Effector CD8-positive, alpha-beta T cell (primary cell): ENCODE measurements around the gene ZNF3.

Source experiments
- DNase-seq: peaks from one replicate; lab custom pipeline; 2025; lab: John Stamatoyannopoulos, UW

The ZNF3 gene

GRCh38 chr7:100053215-100053614 is 28.3 kb downstream of the ZNF3 start:
- no peak for DNase-seq

GRCh38 chr7:100051611-100052010 is 29.9 kb downstream of the ZNF3 start:
- DNase-seq: no peak

DNA sequence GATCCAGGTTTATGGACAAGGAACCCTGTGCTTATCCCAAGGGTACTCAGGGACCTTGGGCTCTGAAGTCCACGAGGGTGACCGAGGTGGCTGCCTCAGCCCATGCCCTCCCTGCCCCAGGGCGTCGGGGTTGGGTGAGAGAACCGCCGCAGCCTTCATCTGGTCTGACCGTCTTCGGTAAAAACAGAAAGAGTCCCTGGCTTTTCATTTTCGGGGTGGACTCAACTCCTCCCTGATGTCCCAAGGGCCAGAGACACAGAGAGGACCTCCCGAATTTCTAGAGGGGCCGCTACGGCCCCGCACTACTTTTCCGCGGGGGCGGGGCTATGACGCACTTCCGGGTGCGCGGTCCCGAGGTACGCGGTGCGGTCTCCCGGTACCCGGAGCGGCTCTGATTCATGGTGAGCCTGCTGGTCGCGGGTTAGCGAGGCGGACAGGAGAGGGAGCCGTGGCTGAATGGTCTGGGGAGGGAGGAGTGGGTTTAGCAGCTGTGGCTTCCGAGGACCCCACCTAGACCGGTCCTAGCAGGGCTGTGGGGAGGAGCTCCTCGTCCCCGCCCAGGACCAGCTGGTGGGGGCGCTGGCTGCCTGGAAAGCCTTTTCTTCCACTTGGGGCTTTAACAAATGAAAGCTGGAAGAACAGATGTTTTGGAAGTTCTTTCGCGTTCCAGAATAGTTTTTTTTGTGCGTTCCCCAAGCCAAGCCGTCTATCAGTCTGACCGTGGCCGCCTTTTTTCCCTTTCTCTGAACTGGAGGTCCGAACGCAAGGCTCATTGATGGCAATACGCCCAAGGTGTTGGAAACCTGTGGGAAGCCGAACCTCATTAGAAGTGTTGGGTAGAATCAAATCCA is 31.9 kb downstream of the ZNF3 start, which contains the start of gene ZSCAN21:
ZSCAN21 (plus strand) TSS at position 334 of the 851 bp plus-strand sequence. CDS start 7,233 bp downstream, outside the sequence.
- peak; percentile 66 for DNase-seq

DNA sequence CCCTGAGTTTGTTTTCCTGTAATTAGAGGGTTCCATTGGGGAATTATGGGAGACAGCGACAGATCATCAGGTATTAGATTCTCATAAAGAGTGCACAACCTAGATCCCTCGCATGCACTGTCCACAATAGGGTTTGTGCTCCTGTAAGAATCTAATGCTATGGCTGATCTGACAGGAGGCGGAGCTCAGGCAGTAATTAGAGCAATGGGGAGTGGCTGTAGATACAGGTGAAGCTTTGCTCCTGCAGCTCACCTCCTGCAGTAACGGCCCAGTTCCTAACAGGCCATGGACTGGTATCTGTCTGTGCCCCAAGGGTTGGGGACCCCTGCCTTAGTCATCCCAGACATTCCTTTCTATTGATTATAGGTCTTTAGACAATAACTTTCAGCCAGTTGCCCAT is 32.8 kb downstream of the ZNF3 start:
- no peak for DNase-seq

- no peak for DNase-seq
Measured at GRCh38 chr7:100044718-100045117, 36.8 kb downstream of the ZNF3 start.

GRCh38 chr7:100040575-100040974 is 40.9 kb downstream of the ZNF3 start:
- no peak for DNase-seq

DNA sequence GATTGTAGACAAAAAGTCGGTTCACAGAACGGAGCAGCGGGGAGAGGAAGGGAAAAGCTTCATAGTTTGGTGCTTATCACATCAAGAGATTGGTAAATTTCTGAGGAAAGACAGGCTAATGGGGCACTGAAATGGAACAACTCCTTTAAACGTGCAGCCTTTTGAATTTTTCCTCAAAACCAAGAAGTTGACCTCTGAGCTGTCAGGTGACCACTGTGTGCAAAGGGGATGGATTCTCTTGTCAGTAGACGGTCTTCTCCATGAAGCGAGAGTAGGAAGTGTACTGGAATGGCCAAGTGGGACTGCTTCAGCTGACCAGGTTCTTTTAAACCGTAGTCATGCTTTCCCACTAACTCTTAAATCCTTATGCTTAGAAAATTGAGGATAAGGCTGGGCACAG is 43.2 kb downstream of the ZNF3 start:
- DNase-seq: no peak

DNA sequence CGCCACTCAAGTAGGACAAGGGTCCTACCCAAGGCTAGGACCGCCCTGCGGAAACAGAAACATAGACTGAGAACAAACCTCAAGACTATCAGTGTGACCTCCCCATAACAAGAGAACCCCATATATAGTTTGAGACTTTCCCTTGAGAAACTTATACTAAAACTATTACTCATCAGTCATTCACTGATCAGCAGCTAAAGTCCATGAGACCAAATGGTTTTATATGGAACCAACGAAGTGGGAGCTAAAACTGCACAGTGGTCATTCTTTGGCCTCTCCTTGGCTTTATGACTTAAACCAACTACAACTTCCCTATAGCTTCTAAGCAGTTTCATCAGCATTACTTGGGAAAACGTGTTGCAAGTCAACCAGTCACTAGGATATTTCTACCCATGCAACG is 45.6 kb downstream of the ZNF3 start:
- no peak for DNase-seq

- no peak for DNase-seq
Measured at GRCh38 chr7:100034871-100035510, 46.5 kb downstream of the ZNF3 start.

GRCh38 chr7:100033526-100033925 is 48.0 kb downstream of the ZNF3 start:
- no peak for DNase-seq

DNA sequence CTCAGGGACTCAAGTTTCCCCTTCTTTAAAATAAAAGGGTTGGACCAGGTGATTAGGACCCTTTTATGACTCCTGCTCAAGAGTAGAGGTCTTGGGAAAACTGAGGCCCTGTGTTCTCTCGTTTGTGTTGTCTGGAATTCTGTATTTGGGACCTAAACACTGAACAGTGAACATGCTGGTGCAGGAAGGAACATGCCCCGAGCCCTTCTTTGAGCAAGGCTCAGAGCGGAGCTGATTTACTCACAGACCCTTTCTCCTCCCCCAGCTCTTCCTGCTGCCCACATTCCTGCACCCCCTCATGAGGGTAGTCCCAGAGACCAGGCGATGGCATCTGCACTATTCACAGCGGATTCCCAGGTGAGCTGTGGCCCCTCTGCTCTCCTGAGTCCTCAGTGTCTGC is 51.9 kb downstream of the ZNF3 start:
- DNase-seq: no peak

DNA sequence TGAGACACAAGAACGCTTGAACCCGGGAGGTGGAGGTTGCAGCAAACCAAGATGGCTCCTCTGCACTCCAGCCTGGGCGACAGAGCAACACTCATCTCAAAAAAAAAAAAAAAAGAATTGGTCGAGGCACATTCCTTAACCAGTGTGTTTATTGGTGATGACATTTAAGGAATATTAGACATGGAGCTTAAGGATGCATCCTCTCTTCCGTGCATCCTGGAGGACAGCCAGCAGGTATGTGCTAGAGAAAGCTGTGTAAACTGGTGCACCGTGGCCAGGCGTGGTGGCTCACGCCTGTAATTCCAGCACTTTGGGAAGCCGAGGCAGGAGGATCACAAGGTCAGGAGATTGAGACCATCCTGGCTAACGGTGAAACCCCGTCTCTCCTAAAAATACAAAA is 54.3 kb downstream of the ZNF3 start:
- DNase-seq: no peak

GRCh38 chr7:100024020-100024619 is 57.4 kb downstream of the ZNF3 start:
- no peak for DNase-seq

DNA sequence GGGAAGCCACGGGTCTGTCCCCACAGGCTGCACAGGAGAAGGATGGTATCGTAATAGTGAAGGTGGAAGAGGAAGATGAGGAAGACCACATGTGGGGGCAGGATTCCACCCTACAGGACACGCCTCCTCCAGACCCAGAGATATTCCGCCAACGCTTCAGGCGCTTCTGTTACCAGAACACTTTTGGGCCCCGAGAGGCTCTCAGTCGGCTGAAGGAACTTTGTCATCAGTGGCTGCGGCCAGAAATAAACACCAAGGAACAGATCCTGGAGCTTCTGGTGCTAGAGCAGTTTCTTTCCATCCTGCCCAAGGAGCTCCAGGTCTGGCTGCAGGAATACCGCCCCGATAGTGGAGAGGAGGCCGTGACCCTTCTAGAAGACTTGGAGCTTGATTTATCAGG is 58.0 kb downstream of the ZNF3 start:
- DNase-seq: no peak

DNA sequence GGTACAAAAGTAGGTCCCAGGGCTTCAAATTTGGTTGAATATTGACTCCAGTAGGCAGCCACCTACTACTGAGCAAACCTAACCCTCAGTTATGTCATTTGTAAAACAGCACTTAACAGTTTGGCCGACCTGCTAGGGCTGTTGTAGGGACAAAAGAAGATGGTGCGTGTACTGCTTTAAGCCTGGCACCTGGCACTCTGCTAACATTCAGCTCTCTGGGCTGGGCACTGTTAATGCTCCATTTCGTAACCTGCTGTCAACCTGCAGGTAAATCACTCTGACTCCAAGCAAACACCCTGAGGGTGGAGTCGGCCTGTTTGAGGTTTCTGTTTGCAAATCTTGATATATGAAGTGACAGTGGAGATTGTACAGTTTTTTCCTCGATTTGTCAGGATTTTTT is 58.9 kb downstream of the ZNF3 start:
- no peak for DNase-seq

- no peak for DNase-seq
Measured at GRCh38 chr7:100021297-100021696, 60.2 kb downstream of the ZNF3 start.
